Transverse colon (tissue), 4 donors: ENCODE data around the gene YPEL4. TPM values are rescaled to one million over a fixed set of nuclear protein-coding genes. Genes with fewer than 3 reads are reported as not detected.

ENCODE experiments used
- DNase-seq: peaks from one replicate; pipeline ENCODE4 v3.0.0-alpha.2; 2019
- H3K27ac ChIP-seq, 4 donors: fragments of 200-600 bp; sonication (generic); 2 replicates each; pipeline ENCODE4 v1.5.1; 2016 to 2018; ENCODE audit warnings: inconsistent platforms in 4 of 4
- H3K27me3 ChIP-seq: fragments of 200-600 bp; sonication (generic); 2 replicates; pipeline ENCODE4 v1.5.1; 2017; ENCODE audit warnings: inconsistent platforms
- H3K36me3 ChIP-seq, 4 donors: fragments of 200-600 bp; sonication (generic); 2 replicates each; pipeline ENCODE4 v1.5.1; 2017 to 2019; ENCODE audit warnings: inconsistent platforms in 4 of 4
- H3K4me1 ChIP-seq, 4 donors: fragments of 200-600 bp; sonication (generic); 2 replicates each; pipeline ENCODE4 v1.5.1; 2017 to 2020; ENCODE audit warnings: inconsistent platforms in 4 of 4
- H3K4me3 ChIP-seq, 4 donors: fragments of 200-600 bp; sonication (generic); 1 replicate in 1 of 4; 2 replicates in 3 of 4; pipeline versions ENCODE4 v1.5.1 to v1.6.1; 2017 to 2019; ENCODE audit warnings: inconsistent platforms in 4 of 4
- H3K9me3 ChIP-seq, 2 donors: fragments of 200-600 bp; sonication (generic); 2 replicates each; pipeline ENCODE4 v1.5.1; 2017 to 2019; ENCODE audit warnings: inconsistent platforms in 2 of 2
- EP300 ChIP-seq: sonication (generic); formaldehyde crosslinking; IDR thresholded peaks from one replicate; pipeline ENCODE4 v1.6.1; 2017; ENCODE audit warnings: antibody characterized with exemption, low read depth
- POLR2A ChIP-seq: fragments of 450-650 bp; IDR thresholded peaks from one replicate; pipeline ENCODE4 v1.6.1; 2016; ENCODE audit warnings: antibody characterized with exemption, mild to moderate bottlenecking, moderate library complexity
- POLR2AphosphoS5 ChIP-seq, 3 donors: sonication (generic); formaldehyde crosslinking; IDR thresholded peaks; one replicate each; pipeline ENCODE4 v1.6.1; 2016; ENCODE audit warnings: antibody characterized with exemption in 3 of 3
- WGBS, 2 donors: methylation state at CpG; one replicate each; pipeline ENCODE4 v1.1.5; 2018; ENCODE audit warnings: low coverage in 1 of 2; 5-methylcytosine and 5-hydroxymethylcytosine counted together
- in situ Hi-C, 4 donors: fragments of 200-750 bp; cut with MboI; loops; one replicate each; pipeline versions ENCODE4 v1.15.0 to v1.15.1; 2017; ENCODE audit warnings: low sequenced_read_pairs in 3 of 4, low pct_ligation_motif_present in 1 of 4, low pct_unique_long_range_greater_than_20kb in 1 of 4
- intact Hi-C: fragments of 100-400 bp; cut with DNase I; formaldehyde crosslinking; loops from one replicate; pipeline ENCODE4 v1.15.1; 2023; ENCODE audit warnings: low total_unique reads
- total RNA-seq, 4 donors: library from RNA; depleted of rRNA; stranded (reverse); fragments of >200 nt; gene quantifications; one replicate each; pipeline ENCODE4 v1.1.0, GENCODE V29; 2016
- TF ChIP-seq, protein P1 (sequence below), 5 experiments: fragments of 200-600 bp in 3 of 5; fragments of 450-650 bp in 2 of 5; sonication (generic) in 3 of 5; IDR thresholded peaks; 1 replicate in 2 of 5; 2 replicates in 3 of 5; pipeline ENCODE4 v1.5.1; 2016 to 2017; ENCODE audit warnings: antibody characterized with exemption in 5 of 5, inconsistent platforms in 3 of 5, mild to moderate bottlenecking in 2 of 5, moderate library complexity in 1 of 5

The YPEL4 gene
- total RNA-seq, 4 donors from 2014 or later = 0.68 to 0.95 TPM; not detected in 2

DNA sequence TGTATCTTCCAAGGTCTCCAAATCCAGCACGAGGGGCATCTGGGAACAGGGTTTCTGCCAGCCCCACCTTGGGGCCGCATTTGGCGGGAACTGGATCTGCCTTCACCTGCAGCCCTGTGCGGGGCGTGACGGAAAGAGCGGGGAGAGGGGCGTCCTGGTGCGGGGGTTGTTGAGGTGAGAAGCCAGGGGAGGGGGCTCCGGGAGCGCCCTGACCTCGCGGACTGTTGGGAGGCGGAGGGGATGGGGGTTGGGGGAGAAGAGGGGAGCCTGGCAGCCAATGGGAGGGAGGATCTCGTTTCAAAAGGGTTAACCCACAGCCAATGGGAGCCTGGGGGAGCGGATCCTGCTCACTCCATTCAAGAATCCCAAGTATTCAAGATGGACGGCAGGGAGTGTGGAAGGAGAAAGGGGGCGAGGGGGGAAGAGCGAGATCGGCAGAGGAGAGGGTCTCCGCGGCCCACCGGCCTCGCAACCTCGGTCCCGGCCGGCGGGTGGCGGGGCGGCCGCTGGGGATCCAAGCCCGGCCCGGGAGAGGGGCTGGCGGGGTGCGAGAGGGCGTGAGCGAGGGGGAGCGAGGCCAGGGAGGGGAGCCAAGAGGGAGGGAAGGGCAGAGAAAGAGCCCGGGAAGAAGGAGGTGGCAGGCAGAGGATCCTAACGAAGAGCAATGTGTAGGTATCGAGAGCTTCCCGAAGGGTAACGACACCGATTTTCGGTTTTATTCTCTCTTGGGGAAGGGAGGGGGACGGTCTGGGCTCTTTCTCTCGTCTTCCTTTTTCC is 11.5 kb downstream of the YPEL4 start:
- H3K4me1 ChIP-seq = peaks cover 0 to 35% (median 21%) of the 10 kb centered on the region in 4 donors
- in situ Hi-C loops = loop anchor here in 3 of 4 donors (10.0 to 25.0 kb wide), 3 partner anchors 63 to 301 kb away; partner anchors contain the start of genes P2RX3 (in 2 of the 3), RTN4RL2 (in 2 of the 3) and SSRP1 (in 2 of the 3)
- WGBS, 2 donors = 0 to 13% methylated on average over 18 to 47 of the region's 47 CpGs
- H3K9me3 ChIP-seq = no peaks in the 10 kb centered on the region
- H3K36me3 ChIP-seq = no peaks in the 10 kb centered on the region
- H3K27ac ChIP-seq = peak overlapping the region; percentile 71 to 86 (median 80)
- TF ChIP-seq POLR2A (peak; percentile 12), POLR2AphosphoS5 (IDR thresholded peaks at IDR 0.05) (peak in 2 of 3 donors; percentile 9 to 56), EP300 (no peak)
- TF ChIP-seq, protein P1, sequence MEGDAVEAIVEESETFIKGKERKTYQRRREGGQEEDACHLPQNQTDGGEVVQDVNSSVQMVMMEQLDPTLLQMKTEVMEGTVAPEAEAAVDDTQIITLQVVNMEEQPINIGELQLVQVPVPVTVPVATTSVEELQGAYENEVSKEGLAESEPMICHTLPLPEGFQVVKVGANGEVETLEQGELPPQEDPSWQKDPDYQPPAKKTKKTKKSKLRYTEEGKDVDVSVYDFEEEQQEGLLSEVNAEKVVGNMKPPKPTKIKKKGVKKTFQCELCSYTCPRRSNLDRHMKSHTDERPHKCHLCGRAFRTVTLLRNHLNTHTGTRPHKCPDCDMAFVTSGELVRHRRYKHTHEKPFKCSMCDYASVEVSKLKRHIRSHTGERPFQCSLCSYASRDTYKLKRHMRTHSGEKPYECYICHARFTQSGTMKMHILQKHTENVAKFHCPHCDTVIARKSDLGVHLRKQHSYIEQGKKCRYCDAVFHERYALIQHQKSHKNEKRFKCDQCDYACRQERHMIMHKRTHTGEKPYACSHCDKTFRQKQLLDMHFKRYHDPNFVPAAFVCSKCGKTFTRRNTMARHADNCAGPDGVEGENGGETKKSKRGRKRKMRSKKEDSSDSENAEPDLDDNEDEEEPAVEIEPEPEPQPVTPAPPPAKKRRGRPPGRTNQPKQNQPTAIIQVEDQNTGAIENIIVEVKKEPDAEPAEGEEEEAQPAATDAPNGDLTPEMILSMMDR (IDR thresholded peaks at IDR 0.05) = no peak
- intact Hi-C loops = no loop called here
- peak overlapping the region; percentile 51 to 74 (median 58) for H3K4me3 ChIP-seq
- peak; percentile 44 for DNase-seq
- peaks cover 41% of the 10 kb centered on the region for H3K27me3 ChIP-seq

DNA sequence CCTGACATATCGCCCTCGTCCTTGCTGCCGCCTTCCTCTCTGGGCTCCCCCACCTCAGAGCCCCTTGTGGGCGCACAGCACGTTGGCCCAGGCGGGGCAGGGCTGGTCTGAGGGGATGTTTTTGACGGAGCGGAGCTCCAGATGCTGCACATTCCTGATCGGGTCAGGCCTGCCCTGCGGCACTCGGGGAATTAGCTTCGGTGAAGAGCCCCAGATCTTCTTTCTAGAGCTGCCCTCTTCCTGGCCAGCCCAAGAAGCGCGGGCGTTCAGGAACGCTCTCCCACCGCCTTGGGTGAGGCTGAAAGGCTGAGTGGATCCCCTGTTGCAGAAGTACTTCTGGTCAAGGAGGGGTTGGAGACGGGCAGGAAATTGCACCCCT is 12.1 kb downstream of the YPEL4 start:
- no peak for DNase-seq
- intact Hi-C loops = no loop called here
- no peak for TF ChIP-seq POLR2A
- TF ChIP-seq POLR2AphosphoS5 (IDR thresholded peaks at IDR 0.05) = no peak
- TF ChIP-seq, protein P1 (IDR thresholded peaks at IDR 0.05) = no peak
- no peak for TF ChIP-seq EP300
- Histone ChIP-seq H3K4me1 (peaks cover 0 to 35% (median 21%) of the 10 kb centered on the region in 4 donors), H3K9me3 (no peaks in the 10 kb centered on the region), H3K4me3 (peak overlapping the region; percentile 51 to 74 (median 58)), H3K27ac (peak overlapping the region; percentile 71 to 86 (median 80)), H3K27me3 (peaks cover 46% of the 10 kb centered on the region), H3K36me3 (no peaks in the 10 kb centered on the region)
- 55% methylated on average over 18 of the region's 18 CpGs; no CpG with 5 or more reads in 1 of the 2 donors for WGBS, 2 donors
- in situ Hi-C loops = loop anchor here in 3 of 4 donors (10.0 to 25.0 kb wide), 3 partner anchors 63 to 300 kb away; partner anchors contain the start of genes P2RX3 (in 2 of the 3), RTN4RL2 (in 2 of the 3) and SSRP1 (in 2 of the 3)

DNA sequence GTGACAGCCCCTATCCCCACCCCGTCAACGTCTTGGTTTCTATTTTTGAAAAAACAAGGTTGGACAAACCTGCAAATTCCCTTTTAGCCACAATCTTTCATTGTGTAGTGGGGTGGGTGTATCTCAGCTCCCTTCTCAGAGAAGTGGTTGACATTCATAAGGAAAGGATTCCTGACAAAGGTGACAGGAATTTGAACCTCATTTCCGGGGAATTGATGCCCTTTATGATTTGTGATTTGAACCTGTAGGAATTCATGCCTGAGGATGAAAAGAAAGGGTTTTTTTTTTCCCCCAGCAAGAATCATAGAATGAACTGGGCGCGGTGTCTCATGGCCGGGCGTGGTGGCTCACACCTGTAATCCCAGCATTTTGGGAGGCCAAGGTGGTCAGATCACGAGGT is 14.5 kb downstream of the YPEL4 start:
- in situ Hi-C loops = loop anchor here in 3 of 4 donors (10.0 to 25.0 kb wide), 3 partner anchors 60 to 298 kb away; partner anchors contain the start of genes P2RX3 (in 2 of the 3), RTN4RL2 (in 2 of the 3) and SSRP1 (in 2 of the 3)
- intact Hi-C loops = no loop called here
- DNase-seq = no peak

DNA sequence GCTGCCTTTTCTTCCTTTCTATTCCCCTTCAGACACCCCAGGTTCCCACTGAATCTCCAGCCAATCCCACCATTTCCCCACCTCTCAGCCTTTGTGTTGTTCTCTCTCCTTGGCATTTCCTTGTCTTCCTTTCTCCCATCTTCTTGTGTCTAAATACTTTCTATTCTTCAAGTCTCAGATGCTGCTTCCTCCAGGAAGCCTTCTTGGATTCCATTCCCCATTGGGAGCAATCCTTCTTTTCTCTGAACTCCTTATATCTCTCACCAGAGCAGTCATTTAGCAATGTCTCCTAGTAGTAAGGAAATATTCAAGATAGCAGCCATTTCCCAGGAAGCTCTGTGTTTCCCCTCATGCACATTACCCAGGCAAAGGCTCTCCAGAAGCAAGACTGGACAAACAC is 15.4 kb downstream of the YPEL4 start:
- peaks cover 43% of the 10 kb centered on the region for H3K27me3 ChIP-seq
- peaks cover 0 to 20% (median 15%) of the 10 kb centered on the region in 4 donors for H3K4me1 ChIP-seq
- intact Hi-C loops = no loop called here
- in situ Hi-C loops = loop anchor here in 3 of 4 donors (10.0 to 25.0 kb wide), 3 partner anchors 60 to 297 kb away; partner anchors contain the start of genes P2RX3 (in 2 of the 3), RTN4RL2 (in 2 of the 3) and SSRP1 (in 2 of the 3)
- no peak for DNase-seq
- TF ChIP-seq POLR2AphosphoS5 (IDR thresholded peaks at IDR 0.05) = no peak
- TF ChIP-seq POLR2A = no peak
- TF ChIP-seq, protein P1 (IDR thresholded peaks at IDR 0.05) = no peak
- no peak for TF ChIP-seq EP300
- no peaks in the 10 kb centered on the region for H3K9me3 ChIP-seq
- no peaks in the 10 kb centered on the region for H3K36me3 ChIP-seq
- H3K27ac ChIP-seq = no peak overlapping the region
- no peak overlapping the region for H3K4me3 ChIP-seq

More for the DNA sequence above, 14.5 kb downstream of the YPEL4 start:
- Histone ChIP-seq H3K9me3 (no peaks in the 10 kb centered on the region), H3K36me3 (no peaks in the 10 kb centered on the region), H3K27me3 (peaks cover 50% of the 10 kb centered on the region), H3K4me3 (no peak overlapping the region), H3K4me1 (peaks cover 0 to 28% (median 21%) of the 10 kb centered on the region in 4 donors), H3K27ac (no peak overlapping the region)
- WGBS, 2 donors = 70 to 73% methylated on average over 6 to 8 of the region's 8 CpGs
- TF ChIP-seq EP300 = no peak
- TF ChIP-seq, protein P1 (IDR thresholded peaks at IDR 0.05) = no peak
- TF ChIP-seq POLR2AphosphoS5 (IDR thresholded peaks at IDR 0.05) = no peak
